Activated CD4-positive, alpha-beta T cell treated with anti-CD3 and anti-CD28 coated beads, Interleukin-2, Interleukin-4, amounts not matched to agents 100 ng/mL and 50 ng/mL, durations not matched to agents 16 hours and 8 hours (primary cell): ENCODE data around the gene CARMIL1.
"Not testable (repeated sequence)": the region's sequence is repeated elsewhere in the genome, so short reads cannot be mapped to it uniquely, and the experiment has no call there.

Source experiments
- DNase-seq: peaks from one replicate; pipeline ENCODE4 v3.0.0-alpha.2; 2020; ENCODE audit warnings: low spot score

The CARMIL1 gene

GRCh38 chr6:25277857-25278256, 1.3 kb upstream of the CARMIL1 start:
- no peak for DNase-seq

GRCh38 chr6:25278261-25278913, 787 bp upstream of the CARMIL1 start:
- DNase-seq = no peak

- no peak for DNase-seq
These were observed 672 bp downstream of the CARMIL1 start for GRCh38 chr6:25279748-25280343.

GRCh38 chr6:25280344-25281074, 1.3 kb downstream of the CARMIL1 start:
- DNase-seq = no peak

GRCh38 chr6:25286891-25287290, 7.7 kb downstream of the CARMIL1 start:
- DNase-seq = no peak

GRCh38 chr6:25287941-25288340, 8.8 kb downstream of the CARMIL1 start:
- DNase-seq = no peak

- no peak for DNase-seq
These were observed 9.3 kb downstream of the CARMIL1 start for GRCh38 chr6:25288518-25288917.

- no peak for DNase-seq
These were observed 11.3 kb downstream of the CARMIL1 start for GRCh38 chr6:25290306-25291060.

GRCh38 chr6:25292384-25292783, 13.2 kb downstream of the CARMIL1 start:
- no peak for DNase-seq

- no peak for DNase-seq
These were observed 16.5 kb downstream of the CARMIL1 start for GRCh38 chr6:25295651-25296050.

- DNase-seq = no peak
These were observed 17.2 kb downstream of the CARMIL1 start for GRCh38 chr6:25296217-25296905.

- DNase-seq = no peak
These were observed 17.9 kb downstream of the CARMIL1 start for GRCh38 chr6:25297039-25297441.

GRCh38 chr6:25297823-25298522, 18.8 kb downstream of the CARMIL1 start:
- DNase-seq = no peak

- DNase-seq = not testable (repeated sequence)
These were observed 19.3 kb downstream of the CARMIL1 start for GRCh38 chr6:25298523-25298865.

GRCh38 chr6:25301362-25301761, 22.2 kb downstream of the CARMIL1 start:
- DNase-seq = no peak

GRCh38 chr6:25302151-25302550, 23.0 kb downstream of the CARMIL1 start:
- DNase-seq = no peak

GRCh38 chr6:25302677-25303128, 23.5 kb downstream of the CARMIL1 start:
- no peak for DNase-seq

- DNase-seq = no peak
These were observed 24.1 kb downstream of the CARMIL1 start for GRCh38 chr6:25303254-25303653.

- no peak for DNase-seq
These were observed 27.2 kb downstream of the CARMIL1 start for GRCh38 chr6:25306379-25306778.

GRCh38 chr6:25307805-25308494, 28.8 kb downstream of the CARMIL1 start:
- DNase-seq = no peak

GRCh38 chr6:25309886-25310285, 30.7 kb downstream of the CARMIL1 start:
- no peak for DNase-seq
